GM18508 (cell line): ENCODE measurements around the gene HCST.
"Not testable (repeated sequence)": the region's sequence is repeated elsewhere in the genome, so short reads cannot be mapped to it uniquely, and the experiment has no call there.

Source experiments
- ATAC-seq: cut with Tn5 transposase; IDR thresholded peaks from one replicate; pipeline ENCODE4 v1.9.1; 2021; ENCODE audit warnings: moderate number of reproducible peaks; ENCODE audit not compliant: insufficient read depth, unreplicated experiment

Gene HCST

DNA sequence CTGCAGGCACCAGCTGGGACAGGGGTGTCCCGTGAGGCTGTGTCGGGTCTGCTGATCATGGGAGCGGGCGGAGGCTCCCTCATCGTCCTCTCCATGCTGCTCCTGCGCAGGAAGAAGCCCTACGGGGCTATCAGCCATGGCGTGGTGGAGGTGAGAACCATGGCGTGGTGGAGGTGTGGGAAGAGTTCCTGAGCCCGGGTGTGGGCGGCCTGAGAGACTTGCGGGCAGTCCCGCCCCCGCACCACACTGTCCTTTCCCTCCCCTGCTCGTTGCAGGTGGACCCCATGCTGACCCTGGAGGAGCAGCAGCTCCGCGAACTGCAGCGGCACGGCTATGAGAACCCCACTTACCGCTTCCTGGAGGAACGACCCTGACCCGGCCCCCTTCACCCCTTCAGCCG is 23.3 kb upstream of the HCST start:
- ATAC-seq = no peak

- ATAC-seq = no peak
Measured at GRCh38 chr19:35879770-35880317, 22.5 kb upstream of the HCST start.

DNA sequence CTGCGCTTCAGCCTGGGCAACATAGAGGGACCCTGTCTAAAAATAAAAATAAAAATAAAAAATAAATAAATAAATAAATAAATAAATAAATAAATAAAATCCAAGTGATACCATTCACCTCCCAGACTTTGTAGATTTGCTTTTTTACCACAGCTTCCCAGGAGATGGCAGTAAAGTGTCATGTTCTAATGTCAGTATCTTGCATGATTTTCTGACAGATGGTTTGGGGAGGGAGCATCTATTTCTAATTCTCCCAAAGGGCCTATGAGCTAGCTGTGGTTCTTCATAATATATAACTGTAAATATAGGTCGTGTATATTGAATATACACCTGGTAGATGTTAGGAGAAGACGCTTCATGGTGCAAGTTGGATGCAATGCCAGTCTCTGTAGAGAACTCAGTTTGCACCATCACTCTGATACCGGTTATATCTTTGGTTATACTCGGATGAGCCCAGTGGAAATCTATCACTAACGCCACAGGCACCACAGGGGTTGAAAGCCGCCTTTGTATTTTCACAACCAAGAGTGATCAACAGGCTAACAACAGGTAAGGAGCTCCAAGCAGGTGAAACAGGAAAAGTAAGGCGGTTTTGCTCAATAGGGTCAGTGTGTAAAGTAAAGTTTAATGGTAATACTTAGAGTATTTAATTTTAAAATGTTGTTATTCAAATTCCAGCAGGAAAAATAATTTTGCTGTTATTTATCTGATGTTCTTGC is 20.1 kb upstream of the HCST start:
- no peak for ATAC-seq

GRCh38 chr19:35883882-35884281 is 18.4 kb upstream of the HCST start:
- no peak for ATAC-seq

GRCh38 chr19:35885225-35885738 is 17.0 kb upstream of the HCST start:
- no peak for ATAC-seq

GRCh38 chr19:35885904-35886303 is 16.4 kb upstream of the HCST start:
- no peak for ATAC-seq

- ATAC-seq = no peak
Measured at GRCh38 chr19:35887197-35887596, 15.1 kb upstream of the HCST start.

DNA sequence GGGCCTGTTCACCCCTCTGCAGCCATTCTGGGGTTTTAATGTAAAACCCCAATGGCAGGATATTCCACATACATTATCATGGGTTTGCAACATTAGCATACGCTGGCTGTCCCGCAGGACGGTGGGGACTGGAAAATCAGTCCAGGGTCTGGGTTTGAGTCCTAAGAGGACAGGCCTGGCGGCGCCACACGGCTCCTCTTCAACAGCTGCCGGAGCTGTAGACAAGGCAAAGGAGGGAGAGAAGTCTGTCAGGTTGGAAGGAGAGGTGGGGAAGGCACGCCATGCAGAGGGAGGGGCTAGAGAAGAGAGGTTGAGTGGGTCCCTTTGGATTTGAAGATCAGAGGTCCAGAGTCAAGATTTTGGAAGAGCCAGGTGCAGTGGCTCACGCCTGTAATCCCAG is 13.9 kb upstream of the HCST start:
- no peak for ATAC-seq

DNA sequence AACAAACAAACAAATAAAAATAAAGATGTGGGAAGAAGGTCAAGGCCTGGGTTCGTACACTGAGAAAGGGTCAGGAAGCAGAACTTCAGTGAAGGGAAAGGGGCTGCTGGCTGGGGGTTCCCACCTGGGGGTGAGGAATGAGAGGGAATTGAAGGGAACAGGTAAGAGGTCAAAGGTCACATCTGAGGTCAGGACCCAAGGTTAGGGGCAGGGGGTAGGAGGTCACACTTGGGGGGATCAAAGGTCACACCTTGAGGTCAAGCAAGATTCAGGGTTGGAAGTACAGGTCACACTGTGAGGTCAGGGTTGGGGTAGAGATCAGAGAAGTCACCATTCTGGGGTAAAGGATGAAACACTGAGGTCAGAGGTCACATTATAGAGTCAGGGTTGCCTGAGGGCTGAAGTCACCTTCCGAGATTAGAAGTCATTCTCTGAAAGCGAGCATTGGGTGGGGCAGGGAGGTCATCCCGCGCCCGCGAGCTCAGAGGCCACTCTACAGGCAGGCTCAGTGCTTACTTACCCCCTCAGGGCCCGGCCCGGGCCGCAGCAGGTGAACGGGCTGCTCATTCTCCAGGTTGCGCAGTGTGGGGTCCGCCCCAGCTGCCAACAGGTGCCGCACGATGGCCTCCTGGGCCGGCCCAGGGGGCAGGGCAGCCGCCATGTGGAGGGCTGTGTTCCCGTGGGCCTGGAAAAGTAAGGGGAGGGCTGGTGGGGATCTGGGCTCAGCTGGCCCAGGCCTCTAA is 12.8 kb upstream of the HCST start:
- no peak for ATAC-seq

- ATAC-seq = no peak
Measured at GRCh38 chr19:35890113-35890650, 12.1 kb upstream of the HCST start.

DNA sequence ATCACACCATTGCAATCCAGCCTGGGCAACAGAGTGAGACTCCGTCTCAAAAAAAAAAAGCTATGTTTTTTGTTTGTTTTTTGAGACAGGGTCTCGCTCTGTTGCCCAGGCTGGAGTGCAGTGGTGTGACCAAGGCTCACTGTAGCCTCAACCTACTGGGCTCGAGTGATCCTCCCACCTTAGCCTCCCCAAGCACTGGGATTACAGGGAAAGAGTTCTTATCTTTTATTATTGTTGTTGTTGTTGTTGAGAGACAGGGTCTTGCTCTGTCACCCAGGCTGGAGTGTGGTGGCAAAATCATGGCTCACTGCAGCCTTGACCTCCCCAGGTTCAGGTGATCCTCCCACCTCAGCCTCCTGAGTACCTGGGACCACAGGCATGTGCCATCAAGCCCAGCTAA is 10.5 kb upstream of the HCST start:
- ATAC-seq = not testable (repeated sequence)

GRCh38 chr19:35894342-35894741 is 8.0 kb upstream of the HCST start:
- ATAC-seq = no peak

DNA sequence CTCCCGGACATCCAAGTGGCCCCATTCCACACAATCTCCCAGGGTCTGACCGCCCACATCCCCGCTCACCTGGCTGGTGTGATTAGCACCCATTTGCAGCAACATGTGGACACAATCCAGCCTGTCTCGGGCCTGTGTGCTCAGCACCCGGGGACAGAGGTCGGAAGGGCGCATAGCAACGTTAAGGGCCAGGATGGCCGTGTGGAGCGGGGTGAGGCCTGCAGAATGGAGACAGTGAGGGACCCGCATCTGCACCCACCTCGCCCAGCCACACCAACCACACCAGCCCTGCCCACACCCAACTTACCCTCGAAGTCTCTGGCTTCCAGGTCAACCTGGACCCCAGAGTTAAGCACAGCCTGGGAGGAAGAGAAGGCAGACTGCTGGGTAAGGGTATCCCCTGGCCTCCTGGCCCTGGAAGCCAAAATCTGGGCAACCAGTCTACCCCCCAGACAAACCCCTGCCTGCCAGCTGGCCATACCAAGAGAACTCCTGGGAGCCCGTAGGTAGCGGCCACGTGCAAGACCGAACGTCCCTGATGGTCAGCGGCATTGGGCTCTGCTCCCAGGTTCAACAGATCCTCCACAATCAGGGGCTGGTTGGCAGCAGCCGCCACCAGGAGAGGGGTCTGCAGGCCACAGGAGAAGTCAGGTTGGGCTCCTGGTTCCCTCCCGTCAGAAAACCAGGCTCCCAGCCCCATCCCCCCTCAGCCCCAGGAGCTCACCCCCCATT is 6.3 kb upstream of the HCST start:
- ATAC-seq = no peak

DNA sequence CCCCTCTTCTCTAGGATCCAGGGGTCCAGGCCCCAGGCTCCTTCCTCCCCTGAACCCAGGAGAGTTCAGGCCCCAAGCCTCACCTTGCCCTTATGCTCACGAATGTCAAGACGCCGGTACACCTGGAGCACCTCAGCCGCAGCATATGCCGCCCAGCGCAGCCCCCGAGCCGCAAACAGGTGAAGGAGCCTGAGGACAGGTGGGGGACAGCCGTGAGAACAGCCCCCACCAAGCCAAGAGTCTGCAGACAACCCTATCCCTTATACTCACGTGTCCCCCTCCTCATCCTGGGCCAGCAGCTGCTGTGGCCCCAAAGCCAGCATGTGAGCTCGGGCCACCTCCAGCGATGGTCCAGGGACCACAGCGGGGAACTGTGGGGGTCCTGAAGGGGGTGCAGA is 5.7 kb upstream of the HCST start:
- ATAC-seq = no peak

DNA sequence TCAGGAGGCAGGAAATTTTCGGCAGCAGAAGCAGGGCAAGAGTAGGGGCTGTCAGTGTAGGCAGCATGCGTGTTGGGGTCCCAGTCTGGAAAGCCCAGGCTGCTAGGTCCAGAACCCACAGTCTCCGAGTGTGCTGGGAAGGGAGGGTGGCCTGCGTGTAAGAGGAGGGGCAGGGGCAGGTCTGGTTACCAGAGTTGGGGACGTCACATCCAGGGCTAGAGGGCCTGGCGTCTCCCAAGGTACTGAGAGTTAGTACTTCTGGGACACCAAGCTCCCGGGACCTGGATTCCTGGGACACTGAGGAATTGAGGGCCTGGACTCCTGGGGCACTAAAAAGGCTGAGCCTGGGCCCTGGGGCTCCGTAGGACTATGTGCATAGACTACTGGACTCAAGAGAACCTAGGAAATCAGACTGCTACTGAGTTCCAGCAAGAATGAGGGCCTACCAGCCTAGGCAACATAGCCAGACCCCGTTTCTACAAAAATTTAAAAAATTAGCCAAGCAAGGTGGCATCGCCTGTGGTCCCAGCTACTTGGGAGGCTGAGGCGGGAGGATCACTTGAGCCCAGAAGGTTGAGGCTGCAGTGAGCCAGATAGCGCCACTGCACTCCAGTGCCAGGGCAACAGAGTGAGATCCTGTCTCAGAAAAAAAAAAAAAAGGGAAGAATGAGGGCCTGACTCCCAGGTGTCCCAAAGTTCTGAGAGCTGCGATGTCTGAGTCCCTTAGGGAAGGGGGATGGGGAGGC is 4.5 kb upstream of the HCST start:
- no peak for ATAC-seq

DNA sequence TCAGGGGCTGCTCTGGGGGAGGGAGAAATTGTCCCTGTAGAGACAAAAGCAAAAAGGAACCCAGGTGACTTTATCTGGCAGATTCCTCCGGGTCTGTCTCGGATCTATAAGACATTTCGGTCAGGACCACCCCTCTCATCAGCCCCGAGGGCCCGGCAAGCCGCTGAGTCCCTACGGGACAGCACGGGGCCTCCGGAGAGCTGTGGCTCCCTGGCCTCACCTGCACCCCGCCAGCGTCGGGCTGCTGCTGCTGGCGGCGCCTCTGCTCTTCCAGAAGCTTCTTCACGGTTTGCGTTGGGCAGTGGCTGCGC is 3.9 kb upstream of the HCST start:
- ATAC-seq = no peak

DNA sequence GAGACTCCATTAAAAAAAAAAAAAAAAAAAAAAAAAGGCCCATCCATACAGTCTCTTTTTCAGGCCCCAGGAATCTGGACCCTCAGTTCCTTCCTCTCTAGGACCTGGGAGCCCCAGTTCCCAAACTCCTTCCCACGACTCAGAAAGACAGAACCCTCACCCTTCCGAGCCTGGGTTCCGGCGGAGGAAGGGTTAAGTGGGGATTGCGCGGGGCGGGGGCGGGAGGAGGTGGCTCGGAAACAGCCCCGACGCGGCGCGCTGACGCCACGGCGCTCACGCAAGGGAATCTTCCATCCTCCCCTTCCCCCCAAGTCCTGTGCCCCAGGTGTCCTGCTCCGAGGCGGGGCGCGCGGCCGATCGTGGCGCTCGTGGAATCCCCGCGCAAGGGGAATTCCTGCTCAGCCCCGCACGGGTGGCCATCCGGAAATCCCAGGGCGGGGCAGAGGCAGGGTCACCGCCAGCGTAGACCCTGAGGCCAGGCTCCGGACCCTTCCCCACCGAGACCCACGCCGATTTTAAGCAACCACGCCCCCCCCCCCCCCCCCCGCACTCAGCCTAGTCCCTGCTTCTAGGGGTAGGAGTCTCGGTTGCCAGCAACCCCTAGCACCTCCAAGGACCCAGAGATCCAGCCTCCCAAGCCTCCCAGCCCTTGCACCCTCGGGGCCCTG is 2.6 kb upstream of the HCST start:
- ATAC-seq = no peak

DNA sequence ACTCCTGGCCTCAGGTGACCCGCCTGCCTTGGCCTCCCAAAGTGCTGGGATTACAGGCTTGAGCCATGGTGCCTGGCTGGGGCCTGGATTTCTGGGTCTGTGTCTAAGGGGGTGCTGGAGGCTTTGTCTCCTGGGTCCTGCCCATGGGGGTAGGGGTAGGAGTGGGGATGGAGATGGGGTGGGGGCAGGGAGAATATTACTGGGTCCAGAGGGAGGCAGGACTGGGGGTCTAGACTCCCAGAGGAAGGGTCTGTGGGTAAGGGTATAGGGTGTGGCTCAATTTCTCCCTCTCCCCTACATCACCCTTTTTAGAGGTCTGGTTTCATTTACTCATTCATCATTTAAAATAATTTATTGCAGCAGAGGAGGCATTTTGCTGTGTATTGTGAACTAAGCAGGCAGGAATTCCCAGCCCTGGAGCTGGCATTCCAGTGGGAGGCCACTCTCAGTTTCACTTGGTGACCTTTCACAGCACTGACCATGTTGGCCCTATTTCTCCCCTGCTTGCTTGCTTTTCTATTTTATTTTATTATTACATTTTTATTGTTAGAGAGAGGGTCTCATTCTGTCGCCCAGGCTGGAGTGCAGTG is 1.2 kb upstream of the HCST start:
- no peak for ATAC-seq

GRCh38 chr19:35902870-35903475 is 644 bp downstream of the HCST start:
- no peak for ATAC-seq
